ENCODE measurements around the gene SCFD2. TPM values are rescaled to one million over a fixed set of nuclear protein-coding genes. Genes with fewer than 3 reads are reported as not detected.

SCFD2 gene
- polyA plus RNA-seq, 4 donors: 12.0 to 15.5 (median 14.1) TPM

Other genes starting within 250 kb of the SCFD2 start
- gene FIP1L1, start 11.6 kb upstream of the SCFD2 start, polyA plus RNA-seq (ENCODE audit: insufficient read length in 4 of 4): 100 to 1,000 TPM in 3 of 4 donors, 10 to 100 TPM in 1; 82.7 to 113 (median 105) TPM
- gene LNX1, start 225.4 kb upstream of the SCFD2 start, polyA plus RNA-seq (ENCODE audit: insufficient read length in 4 of 4): 10 to 100 TPM; 15.8 to 17.8 (median 17.0) TPM

Measured in left renal cortex interstitium (tissue), 4 donors.